ENCODE results near the gene P4HTM.
"Not testable (repeated sequence)": the region's sequence is repeated elsewhere in the genome, so short reads cannot be mapped to it uniquely, and the experiment has no call there.

The P4HTM gene

GRCh38 chr3:49007068-49007770 is 17.2 kb downstream of the P4HTM start, which contains the start of gene WDR6:
Gene WDR6 (plus strand): TSS chr3:49007391. CDS start chr3:49007432, 41 bp downstream.
- Histone ChIP-seq H3K9me3 (ENCODE audit: control insufficient read depth, low read length) (no peaks in the 10 kb centered on the region), H3K4me3 (ENCODE audit: insufficient read depth, low read depth, low read length, poor library complexity, severe bottlenecking) (peak within 1 kb of the TSS; percentile 74), H3K27ac (ENCODE audit: insufficient read depth, low read length, poor library complexity, severe bottlenecking) (peak within 1 kb of the TSS; percentile 89), H3K36me3 (ENCODE audit: control insufficient read depth, insufficient read depth, low read length) (peaks cover 9% of the 10 kb centered on the region), H3K4me1 (ENCODE audit: control insufficient read depth, insufficient read depth, low read length, poor library complexity, severe bottlenecking) (peaks cover 16% of the 10 kb centered on the region), H3K27me3 (replicated peaks; ENCODE audit: control insufficient read depth, insufficient read depth, low read length, poor library complexity, severe bottlenecking) (no peaks in the 10 kb centered on the region)
- peak; percentile 95 to 97 (median 97) for DNase-seq

- Histone ChIP-seq H3K36me3 (ENCODE audit: control insufficient read depth, insufficient read depth, low read length) (peaks cover 15% of the 10 kb centered on the region), H3K27ac (ENCODE audit: insufficient read depth, low read length, poor library complexity, severe bottlenecking) (peak overlapping the region; percentile 89), H3K27me3 (replicated peaks; ENCODE audit: control insufficient read depth, insufficient read depth, low read length, poor library complexity, severe bottlenecking) (no peaks in the 10 kb centered on the region), H3K4me1 (ENCODE audit: control insufficient read depth, insufficient read depth, low read length, poor library complexity, severe bottlenecking) (peaks cover 16% of the 10 kb centered on the region), H3K9me3 (ENCODE audit: control insufficient read depth, low read length) (no peaks in the 10 kb centered on the region), H3K4me3 (ENCODE audit: insufficient read depth, low read depth, low read length, poor library complexity, severe bottlenecking) (peak overlapping the region; percentile 74)
- peak; percentile 81 to 86 (median 85) for DNase-seq
Measured at GRCh38 chr3:49007771-49008528, 17.9 kb downstream of the P4HTM start.

GRCh38 chr3:49008627-49009026 is 18.6 kb downstream of the P4HTM start:
- H3K27ac ChIP-seq (ENCODE audit: insufficient read depth, low read length, poor library complexity, severe bottlenecking); DNase-seq; H3K27me3 ChIP-seq (replicated peaks; ENCODE audit: control insufficient read depth, insufficient read depth, low read length, poor library complexity, severe bottlenecking); H3K9me3 ChIP-seq (ENCODE audit: control insufficient read depth, low read length); H3K4me3 ChIP-seq (ENCODE audit: insufficient read depth, low read depth, low read length, poor library complexity, severe bottlenecking): not testable (repeated sequence)
- Histone ChIP-seq H3K4me1 (ENCODE audit: control insufficient read depth, insufficient read depth, low read length, poor library complexity, severe bottlenecking) (peaks cover 16% of the 10 kb centered on the region), H3K36me3 (ENCODE audit: control insufficient read depth, insufficient read depth, low read length) (peaks cover 22% of the 10 kb centered on the region)

GRCh38 chr3:49009396-49009795 is 19.4 kb downstream of the P4HTM start:
- no peaks in the 10 kb centered on the region for H3K9me3 ChIP-seq (ENCODE audit: control insufficient read depth, low read length)
- H3K4me1 ChIP-seq (ENCODE audit: control insufficient read depth, insufficient read depth, low read length, poor library complexity, severe bottlenecking) = peaks cover 16% of the 10 kb centered on the region
- H3K27ac ChIP-seq (ENCODE audit: insufficient read depth, low read length, poor library complexity, severe bottlenecking) = no peak overlapping the region
- no peaks in the 10 kb centered on the region for H3K27me3 ChIP-seq (replicated peaks; ENCODE audit: control insufficient read depth, insufficient read depth, low read length, poor library complexity, severe bottlenecking)
- peaks cover 29% of the 10 kb centered on the region for H3K36me3 ChIP-seq (ENCODE audit: control insufficient read depth, insufficient read depth, low read length)
- no peak overlapping the region for H3K4me3 ChIP-seq (ENCODE audit: insufficient read depth, low read depth, low read length, poor library complexity, severe bottlenecking)
- no peak for DNase-seq

- no peak overlapping the region for H3K4me3 ChIP-seq (ENCODE audit: insufficient read depth, low read depth, low read length, poor library complexity, severe bottlenecking)
- no peak for DNase-seq
- H3K4me1 ChIP-seq (ENCODE audit: control insufficient read depth, insufficient read depth, low read length, poor library complexity, severe bottlenecking) = peaks cover 11% of the 10 kb centered on the region
- no peaks in the 10 kb centered on the region for H3K27me3 ChIP-seq (replicated peaks; ENCODE audit: control insufficient read depth, insufficient read depth, low read length, poor library complexity, severe bottlenecking)
- peaks cover 46% of the 10 kb centered on the region for H3K36me3 ChIP-seq (ENCODE audit: control insufficient read depth, insufficient read depth, low read length)
- H3K9me3 ChIP-seq (ENCODE audit: control insufficient read depth, low read length) = no peaks in the 10 kb centered on the region
- no peak overlapping the region for H3K27ac ChIP-seq (ENCODE audit: insufficient read depth, low read length, poor library complexity, severe bottlenecking)
Measured at GRCh38 chr3:49012441-49013017, 22.5 kb downstream of the P4HTM start.

GRCh38 chr3:49013113-49013737 is 23.2 kb downstream of the P4HTM start:
- Histone ChIP-seq H3K4me1 (ENCODE audit: control insufficient read depth, insufficient read depth, low read length, poor library complexity, severe bottlenecking) (peaks cover 9% of the 10 kb centered on the region), H3K9me3 (ENCODE audit: control insufficient read depth, low read length) (no peaks in the 10 kb centered on the region), H3K36me3 (ENCODE audit: control insufficient read depth, insufficient read depth, low read length) (peaks cover 46% of the 10 kb centered on the region), H3K27ac (ENCODE audit: insufficient read depth, low read length, poor library complexity, severe bottlenecking) (no peak overlapping the region), H3K27me3 (replicated peaks; ENCODE audit: control insufficient read depth, insufficient read depth, low read length, poor library complexity, severe bottlenecking) (no peaks in the 10 kb centered on the region), H3K4me3 (ENCODE audit: insufficient read depth, low read depth, low read length, poor library complexity, severe bottlenecking) (no peak overlapping the region)
- no peak for DNase-seq

- no peaks in the 10 kb centered on the region for H3K9me3 ChIP-seq (ENCODE audit: control insufficient read depth, low read length)
- H3K27me3 ChIP-seq (replicated peaks; ENCODE audit: control insufficient read depth, insufficient read depth, low read length, poor library complexity, severe bottlenecking) = no peaks in the 10 kb centered on the region
- H3K27ac ChIP-seq (ENCODE audit: insufficient read depth, low read length, poor library complexity, severe bottlenecking) = no peak overlapping the region
- H3K4me3 ChIP-seq (ENCODE audit: insufficient read depth, low read depth, low read length, poor library complexity, severe bottlenecking) = no peak overlapping the region
- H3K36me3 ChIP-seq (ENCODE audit: control insufficient read depth, insufficient read depth, low read length) = peaks cover 46% of the 10 kb centered on the region
- peaks cover 6% of the 10 kb centered on the region for H3K4me1 ChIP-seq (ENCODE audit: control insufficient read depth, insufficient read depth, low read length, poor library complexity, severe bottlenecking)
- DNase-seq = peak in 1 of 3 donors; percentile 29
Measured at GRCh38 chr3:49013738-49014660, 24.0 kb downstream of the P4HTM start.

GRCh38 chr3:49015072-49015471 is 25.0 kb downstream of the P4HTM start:
- no peaks in the 10 kb centered on the region for H3K27me3 ChIP-seq (replicated peaks; ENCODE audit: control insufficient read depth, insufficient read depth, low read length, poor library complexity, severe bottlenecking)
- H3K36me3 ChIP-seq (ENCODE audit: control insufficient read depth, insufficient read depth, low read length) = peaks cover 46% of the 10 kb centered on the region
- H3K27ac ChIP-seq (ENCODE audit: insufficient read depth, low read length, poor library complexity, severe bottlenecking) = no peak overlapping the region
- H3K9me3 ChIP-seq (ENCODE audit: control insufficient read depth, low read length) = no peaks in the 10 kb centered on the region
- DNase-seq = no peak
- H3K4me1 ChIP-seq (ENCODE audit: control insufficient read depth, insufficient read depth, low read length, poor library complexity, severe bottlenecking) = peaks cover 17% of the 10 kb centered on the region
- H3K4me3 ChIP-seq (ENCODE audit: insufficient read depth, low read depth, low read length, poor library complexity, severe bottlenecking) = no peak overlapping the region

GRCh38 chr3:49015765-49016164 is 25.7 kb downstream of the P4HTM start:
- Histone ChIP-seq H3K4me3 (ENCODE audit: insufficient read depth, low read depth, low read length, poor library complexity, severe bottlenecking) (no peak overlapping the region), H3K9me3 (ENCODE audit: control insufficient read depth, low read length) (no peaks in the 10 kb centered on the region), H3K4me1 (ENCODE audit: control insufficient read depth, insufficient read depth, low read length, poor library complexity, severe bottlenecking) (peaks cover 24% of the 10 kb centered on the region), H3K27me3 (replicated peaks; ENCODE audit: control insufficient read depth, insufficient read depth, low read length, poor library complexity, severe bottlenecking) (no peaks in the 10 kb centered on the region), H3K36me3 (ENCODE audit: control insufficient read depth, insufficient read depth, low read length) (peaks cover 46% of the 10 kb centered on the region), H3K27ac (ENCODE audit: insufficient read depth, low read length, poor library complexity, severe bottlenecking) (no peak overlapping the region)
- no peak for DNase-seq
